Heart left ventricle (tissue), 16 donors: Measurements from ENCODE around the gene SSC5D. TPM values are rescaled to one million over a fixed set of nuclear protein-coding genes. Genes with fewer than 3 reads are reported as not detected.

Experiments
- ATAC-seq, 4 donors: fragments of 200-7000 bp; cut with Tn5 transposase; one replicate each; pipeline ENCODE4 v1.9.1; 2020 to 2022; ENCODE audit warnings: moderate library complexity in 4 of 4, mild to moderate bottlenecking in 3 of 4, moderate number of reproducible peaks in 1 of 4
- DNase-seq, 5 donors: peaks; one replicate each; pipeline ENCODE4 v3.0.0-alpha.2; 2020
- H3K27ac ChIP-seq, 12 donors: fragments of 200-600 bp; sonication (generic) in 4 of 12; one replicate each; pipeline versions ENCODE4 v1.5.0 to v1.8.0; 2016 to 2022; ENCODE audit warnings: mild to moderate bottlenecking in 2 of 12
- H3K27me3 ChIP-seq, 9 donors: fragments of 200-600 bp; sonication (generic) in 2 of 9; one replicate each; pipeline versions ENCODE4 v1.5.1 to v1.8.0; 2016 to 2022; ENCODE audit warnings: mild to moderate bottlenecking in 3 of 9
- H3K36me3 ChIP-seq, 9 donors: fragments of 200-600 bp; sonication (generic) in 2 of 9; one replicate each; pipeline versions ENCODE4 v1.5.0 to v1.8.0; 2018 to 2022; ENCODE audit warnings: mild to moderate bottlenecking in 2 of 9
- H3K4me1 ChIP-seq, 12 donors: fragments of 200-600 bp; sonication (generic) in 4 of 12; one replicate each; pipeline versions ENCODE4 v1.5.0 to v1.8.0; 2016 to 2022; ENCODE audit warnings: mild to moderate bottlenecking in 3 of 12
- H3K4me3 ChIP-seq, 12 donors: fragments of 200-600 bp; sonication (generic) in 4 of 12; one replicate each; pipeline versions ENCODE4 v1.5.0 to v1.8.0; 2017 to 2022; ENCODE audit warnings: mild to moderate bottlenecking in 9 of 12, moderate library complexity in 4 of 12
- H3K9me3 ChIP-seq, 12 donors: fragments of 200-600 bp; sonication (generic) in 4 of 12; one replicate each; pipeline versions ENCODE4 v1.5.0 to v1.8.0; 2016 to 2022; ENCODE audit warnings: mild to moderate bottlenecking in 1 of 12
- POLR2A ChIP-seq, 2 donors: fragments of 450-650 bp; IDR thresholded peaks; one replicate each; pipeline ENCODE4 v1.6.1; 2017; ENCODE audit warnings: antibody characterized with exemption in 2 of 2, mild to moderate bottlenecking in 2 of 2, moderate library complexity in 2 of 2
- WGBS, 4 donors: extraction: QIAGEN DNeasy Blood & Tissue Kit in 2 of 4; methylation state at CpG; one replicate each; pipeline versions ENCODE4 v1.1.5 to v1.1.7; 2013 to 2018; 5-methylcytosine and 5-hydroxymethylcytosine counted together
- intact Hi-C, 10 donors: fragments of 100-400 bp; cut with DNase I; formaldehyde crosslinking; loops; one replicate each; pipeline versions ENCODE4 v1.11.1 to v1.14.2; 2022
- polyA plus RNA-seq, 2 donors: library from polyadenylated mRNA; stranded (reverse); fragments of 200-250 nt; gene quantifications; one replicate each; pipeline ENCODE4 v1.2.3, GENCODE V29; 2013
- total RNA-seq, 9 donors: library from RNA; depleted of rRNA in 2 of 9; stranded (reverse); fragments of >200 nt in 2 of 9; fragmentation: NEBNext Ultra II Directional in 3 of 9; extraction: Animal tissue kit (Norgen Biotek cat#: 25700) in 3 of 9; gene quantifications; one replicate each; pipeline versions ENCODE4 v1.1.0 to v1.2.4, GENCODE V29; 2016 to 2023
- TF ChIP-seq, protein P1 (sequence below), 12 donors: fragments of 200-600 bp; sonication (generic) in 4 of 12; IDR thresholded peaks; one replicate each; pipeline versions ENCODE4 v1.5.0 to v1.8.0; 2018 to 2022; ENCODE audit warnings: antibody characterized with exemption in 12 of 12, mild to moderate bottlenecking in 5 of 12
- donor health status: ischemic (EF 13 %, LVEDD 7.1; RV severe dilation, severe dysfunction).
- donor health status: healthy with polysubstance abuse.
- donor health status: DM: no; HTN: yes; CAD: no.
- donor health status: DM: no; HTN: no; CAD: no.
- donor health status: ischemic (EF 25% LVEDD 6.9; RV normal size, moderate dysfunction).
- donor health status: ischemic (EF 25% LVEDD 5.7; RV mildly dilated, moderate dysfunction).
- donor health status: healthy.
- donor health status: DM: yes; HTN: yes; CAD: no.
- donor health status: ischemic (EF 35%, LVEDD 5.7; RV mildly dilated, moderate dysfunction).
- donor health status: nonischemic (EF 11% LVEDD 7.7; RV severe dilation, severe dysfunction).
- donor health status: DM: yes; HTN: yes; CAD: no.
- donor health status: PGD.
- donor health status: ischemic (EF 29% LVEDD 5.4; RV normal size, mild dysfunction).
- donor health status: nonischemic (EF 23%, LVEDD 6.1; RV moderate dilation, normal function).

SSC5D gene
- total and polyA plus RNA-seq, 11 donors, result 0.91 to 6.2 (median 3.1) TPM

DNA sequence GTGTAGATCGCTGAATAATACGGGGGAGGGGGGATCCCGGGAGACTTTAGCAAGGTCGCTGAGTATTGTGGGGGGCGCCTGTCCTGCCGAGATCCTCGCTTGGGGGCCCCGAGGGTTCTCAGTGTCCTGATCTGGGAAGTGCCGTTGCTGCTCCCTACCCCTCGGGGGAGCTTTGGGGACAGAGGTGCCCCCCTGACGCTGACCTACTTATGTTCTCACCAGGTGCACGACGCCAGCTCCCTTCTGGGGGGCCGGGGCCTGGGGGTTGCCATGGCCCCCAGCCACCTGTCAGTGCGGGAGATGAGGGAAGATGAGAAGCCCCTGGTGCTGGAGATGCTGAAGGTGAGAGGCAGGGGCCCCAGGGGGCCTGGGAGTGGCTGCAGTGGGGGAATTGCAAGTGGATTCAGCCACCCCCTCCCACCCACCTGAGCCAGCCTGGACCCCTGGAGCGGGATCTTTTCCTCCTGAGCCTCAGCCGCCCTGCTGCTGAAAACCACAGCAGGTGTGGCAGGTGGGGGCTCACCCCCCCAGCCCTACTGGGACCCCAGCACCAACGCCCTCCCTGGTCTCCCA lies 2.7 kb upstream of the SSC5D start:
- peaks cover 0 to 6% (median 0%) of the 10 kb centered on the region in 9 donors for H3K27me3 ChIP-seq
- intact Hi-C loops, result no loop called here
- H3K9me3 ChIP-seq, result no peaks in the 10 kb centered on the region
- H3K27ac ChIP-seq, result peak overlapping the region in 11 of 12 donors; percentile 64 to 98 (median 84)
- WGBS, 4 donors, result 29 to 54% (median 34%) methylated on average over 6 to 18 of the region's 18 CpGs
- peaks cover 0 to 23% (median 10%) of the 10 kb centered on the region in 9 donors for H3K36me3 ChIP-seq
- no peak for ATAC-seq
- DNase-seq, result peak in 1 of 5 donors; percentile 38
- no peak for TF ChIP-seq POLR2A (IDR thresholded peaks at IDR 0.05)
- TF ChIP-seq, protein P1, sequence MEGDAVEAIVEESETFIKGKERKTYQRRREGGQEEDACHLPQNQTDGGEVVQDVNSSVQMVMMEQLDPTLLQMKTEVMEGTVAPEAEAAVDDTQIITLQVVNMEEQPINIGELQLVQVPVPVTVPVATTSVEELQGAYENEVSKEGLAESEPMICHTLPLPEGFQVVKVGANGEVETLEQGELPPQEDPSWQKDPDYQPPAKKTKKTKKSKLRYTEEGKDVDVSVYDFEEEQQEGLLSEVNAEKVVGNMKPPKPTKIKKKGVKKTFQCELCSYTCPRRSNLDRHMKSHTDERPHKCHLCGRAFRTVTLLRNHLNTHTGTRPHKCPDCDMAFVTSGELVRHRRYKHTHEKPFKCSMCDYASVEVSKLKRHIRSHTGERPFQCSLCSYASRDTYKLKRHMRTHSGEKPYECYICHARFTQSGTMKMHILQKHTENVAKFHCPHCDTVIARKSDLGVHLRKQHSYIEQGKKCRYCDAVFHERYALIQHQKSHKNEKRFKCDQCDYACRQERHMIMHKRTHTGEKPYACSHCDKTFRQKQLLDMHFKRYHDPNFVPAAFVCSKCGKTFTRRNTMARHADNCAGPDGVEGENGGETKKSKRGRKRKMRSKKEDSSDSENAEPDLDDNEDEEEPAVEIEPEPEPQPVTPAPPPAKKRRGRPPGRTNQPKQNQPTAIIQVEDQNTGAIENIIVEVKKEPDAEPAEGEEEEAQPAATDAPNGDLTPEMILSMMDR (IDR thresholded peaks at IDR 0.05), result no peak
- peaks cover 7 to 65% (median 40%) of the 10 kb centered on the region in 12 donors for H3K4me1 ChIP-seq
- peak overlapping the region; percentile 29 to 69 (median 60) for H3K4me3 ChIP-seq

DNA sequence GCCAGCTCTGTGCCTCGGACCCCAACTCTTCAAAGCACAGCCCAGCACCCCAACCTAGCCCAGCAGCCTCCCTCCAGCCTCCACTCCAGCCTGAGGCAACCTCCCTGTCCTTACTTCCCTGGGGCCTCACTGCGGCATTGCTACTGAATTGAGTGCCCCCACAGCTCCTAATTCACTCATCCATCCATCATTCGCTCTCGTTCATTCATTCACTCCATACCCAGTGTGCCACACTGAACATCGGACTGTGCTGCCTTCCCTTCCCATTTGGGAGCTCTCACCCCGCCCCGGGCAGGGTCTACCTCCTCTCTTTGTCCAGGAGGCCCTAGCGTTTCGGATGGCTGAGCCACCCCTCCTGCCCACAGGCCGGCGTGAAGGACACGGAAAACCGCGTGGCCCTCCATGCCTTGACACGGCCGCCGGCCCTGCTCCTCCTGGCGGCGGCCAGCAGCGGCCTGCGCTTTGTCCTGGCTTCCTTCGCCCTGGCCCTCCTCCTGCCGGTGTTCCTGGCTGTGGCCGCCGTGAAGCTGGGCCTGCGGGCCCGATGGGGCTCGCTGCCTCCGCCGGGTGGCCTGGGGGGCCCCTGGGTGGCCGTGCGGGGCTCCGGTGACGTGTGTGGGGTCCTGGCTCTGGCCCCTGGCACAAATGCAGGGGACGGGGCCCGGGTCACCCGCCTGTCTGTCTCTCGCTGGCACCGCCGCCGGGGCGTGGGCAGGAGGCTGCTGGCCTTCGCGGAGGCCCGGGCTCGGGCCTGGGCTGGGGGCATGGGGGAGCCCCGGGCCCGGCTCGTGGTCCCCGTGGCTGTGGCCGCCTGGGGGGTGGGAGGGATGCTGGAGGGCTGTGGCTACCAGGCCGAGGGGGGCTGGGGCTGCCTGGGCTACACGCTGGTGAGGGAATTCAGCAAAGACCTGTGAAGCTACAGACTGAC lies 1.9 kb upstream of the SSC5D start:
- peak in 3 of 5 donors; percentile 33 to 76 (median 33) for DNase-seq
- H3K27ac ChIP-seq, result peak overlapping the region; percentile 65 to 98 (median 86)
- H3K27me3 ChIP-seq, result peaks cover 0 to 6% (median 0%) of the 10 kb centered on the region in 9 donors
- TF ChIP-seq, protein P1 (IDR thresholded peaks at IDR 0.05), result peak in 10 of 12 donors; percentile 8 to 45 (median 24)
- TF ChIP-seq POLR2A (IDR thresholded peaks at IDR 0.05), result no peak
- WGBS, 4 donors, result 61 to 74% (median 68%) methylated on average over 36 to 53 of the region's 53 CpGs
- peak overlapping the region in 7 of 12 donors; percentile 15 to 38 (median 27) for H3K4me3 ChIP-seq
- no peaks in the 10 kb centered on the region for H3K9me3 ChIP-seq
- intact Hi-C loops, result no loop called here
- peaks cover 0 to 20% (median 9%) of the 10 kb centered on the region in 9 donors for H3K36me3 ChIP-seq
- peak in 1 of 4 donors; percentile 5 for ATAC-seq
- peaks cover 7 to 65% (median 40%) of the 10 kb centered on the region in 12 donors for H3K4me1 ChIP-seq

DNA sequence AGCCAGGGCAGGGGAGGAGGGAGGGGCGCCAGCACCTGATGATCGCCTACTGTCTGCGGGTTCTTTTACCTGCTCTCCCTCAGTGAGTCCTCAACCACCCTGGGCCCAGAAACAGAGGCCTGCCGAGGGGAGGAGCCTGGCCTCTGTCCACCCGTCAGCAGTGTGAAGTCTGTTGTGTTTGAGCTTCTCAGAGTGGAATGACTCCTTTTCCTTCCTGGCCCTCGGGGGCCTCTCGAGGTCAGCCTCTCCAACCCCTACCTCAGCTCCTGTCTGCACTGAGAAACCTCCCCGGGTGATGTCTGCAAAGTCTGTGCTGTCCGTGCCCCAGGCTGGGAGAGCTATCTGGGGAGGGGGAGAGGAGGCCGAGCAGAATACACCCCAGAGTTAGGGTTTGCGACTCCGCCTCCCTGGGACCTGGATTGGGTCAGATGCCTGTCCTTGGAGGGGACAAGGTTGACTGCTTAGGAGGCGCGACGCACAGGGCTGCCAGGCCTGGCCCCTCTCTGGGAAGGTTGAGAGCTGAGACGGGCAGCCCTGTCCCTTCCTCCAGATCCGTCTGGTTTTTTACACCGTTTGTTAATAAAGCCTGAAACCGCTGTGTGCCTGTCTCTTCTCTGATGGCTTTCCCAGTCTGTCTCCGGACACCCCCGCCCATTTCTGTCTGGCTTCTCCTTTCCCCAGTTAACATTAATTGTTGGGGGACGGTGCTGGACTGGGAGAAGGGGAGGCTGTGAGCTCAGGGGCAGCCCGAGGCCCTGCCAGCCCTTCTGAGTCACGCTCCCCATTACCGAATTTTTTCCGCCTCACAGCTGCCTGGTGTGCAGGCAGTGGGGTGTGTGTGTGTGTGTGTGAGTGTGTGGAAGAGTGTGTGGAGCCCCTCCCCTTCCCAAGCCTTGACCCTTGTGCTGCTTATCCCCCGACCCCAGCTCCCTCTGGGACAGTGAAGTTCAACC lies 989 bp upstream of the SSC5D start:
- intact Hi-C loops, result no loop called here
- peak; percentile 46 to 77 (median 64) for ATAC-seq
- TF ChIP-seq, protein P1 (IDR thresholded peaks at IDR 0.05), result no peak
- no peak for TF ChIP-seq POLR2A (IDR thresholded peaks at IDR 0.05)
- peak; percentile 70 to 87 (median 82) for DNase-seq
- Histone ChIP-seq H3K27ac (peak overlapping the region; percentile 65 to 98 (median 86)), H3K36me3 (peaks cover 0 to 12% (median 6%) of the 10 kb centered on the region in 9 donors), H3K4me3 (peak overlapping the region in 8 of 12 donors; percentile 5 to 38 (median 23)), H3K27me3 (peaks cover 0 to 6% (median 0%) of the 10 kb centered on the region in 9 donors), H3K4me1 (peaks cover 7 to 65% (median 41%) of the 10 kb centered on the region in 12 donors), H3K9me3 (no peaks in the 10 kb centered on the region)
- 21 to 41% (median 36%) methylated on average over 10 to 27 of the region's 27 CpGs for WGBS, 4 donors
